ENCODE measurements around the gene DDX51.

Gene DDX51, protein sequence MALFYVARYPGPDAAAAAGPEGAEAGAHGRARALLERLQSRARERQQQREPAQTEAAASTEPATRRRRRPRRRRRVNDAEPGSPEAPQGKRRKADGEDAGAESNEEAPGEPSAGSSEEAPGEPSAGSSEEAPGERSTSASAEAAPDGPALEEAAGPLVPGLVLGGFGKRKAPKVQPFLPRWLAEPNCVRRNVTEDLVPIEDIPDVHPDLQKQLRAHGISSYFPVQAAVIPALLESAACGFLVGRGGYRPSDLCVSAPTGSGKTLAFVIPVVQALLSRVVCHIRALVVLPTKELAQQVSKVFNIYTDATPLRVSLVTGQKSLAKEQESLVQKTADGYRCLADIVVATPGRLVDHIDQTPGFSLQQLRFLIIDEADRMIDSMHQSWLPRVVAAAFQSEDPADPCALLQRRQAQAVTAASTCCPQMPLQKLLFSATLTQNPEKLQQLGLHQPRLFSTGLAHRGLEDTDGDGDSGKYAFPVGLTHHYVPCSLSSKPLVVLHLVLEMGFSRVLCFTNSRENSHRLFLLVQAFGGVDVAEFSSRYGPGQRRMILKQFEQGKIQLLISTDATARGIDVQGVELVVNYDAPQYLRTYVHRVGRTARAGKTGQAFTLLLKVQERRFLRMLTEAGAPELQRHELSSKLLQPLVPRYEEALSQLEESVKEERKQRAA

DNA sequence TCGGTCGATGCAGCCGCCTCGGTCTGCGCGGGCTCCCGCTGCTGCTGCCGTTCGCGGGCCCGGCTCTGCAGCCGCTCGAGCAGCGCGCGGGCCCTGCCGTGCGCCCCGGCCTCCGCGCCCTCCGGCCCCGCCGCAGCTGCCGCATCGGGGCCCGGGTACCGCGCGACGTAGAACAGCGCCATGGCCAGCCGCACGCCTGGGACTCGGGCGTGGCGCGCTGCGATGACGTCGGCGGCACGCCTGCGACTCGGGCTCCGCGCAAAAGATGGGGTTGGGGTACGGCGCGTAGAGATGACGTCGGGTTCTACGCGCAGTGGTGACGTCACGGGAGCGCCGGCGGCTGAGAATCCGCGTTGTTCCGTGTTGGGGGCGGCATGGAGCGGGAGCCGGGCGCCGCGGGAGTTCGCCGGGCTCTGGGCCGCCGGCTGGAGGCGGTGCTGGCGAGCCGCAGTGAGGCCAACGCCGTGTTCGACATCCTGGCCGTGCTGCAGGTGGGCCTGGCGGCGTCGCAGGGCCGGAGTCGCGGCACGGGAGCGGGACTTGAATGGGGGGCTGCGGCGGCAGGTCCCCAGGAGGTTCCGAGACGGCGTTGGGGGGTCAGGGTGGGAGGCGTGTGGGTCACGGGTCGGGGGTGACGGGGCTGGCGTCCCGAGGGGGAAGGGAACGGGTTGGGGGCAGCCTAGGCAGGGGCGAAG lies at the start of gene DDX51, which contains the start of gene NOC4L:
Gene DDX51, minus strand, starts transcription at position 205 of the 695 bp plus-strand sequence. Its CDS starts 23 bp downstream, at position 182.
Gene NOC4L, plus strand, starts transcription at position 343 of the 695 bp plus-strand sequence. Its CDS starts 32 bp downstream, at position 375.
- H3K4me3 ChIP-seq (replicated peaks; ENCODE audit: low read depth, low read length): peak within 1 kb of the TSS; percentile 96
- peak; percentile 73 for DNase-seq (ENCODE audit: extremely low read depth, low read depth)
- TF ChIP-seq, protein P1, sequence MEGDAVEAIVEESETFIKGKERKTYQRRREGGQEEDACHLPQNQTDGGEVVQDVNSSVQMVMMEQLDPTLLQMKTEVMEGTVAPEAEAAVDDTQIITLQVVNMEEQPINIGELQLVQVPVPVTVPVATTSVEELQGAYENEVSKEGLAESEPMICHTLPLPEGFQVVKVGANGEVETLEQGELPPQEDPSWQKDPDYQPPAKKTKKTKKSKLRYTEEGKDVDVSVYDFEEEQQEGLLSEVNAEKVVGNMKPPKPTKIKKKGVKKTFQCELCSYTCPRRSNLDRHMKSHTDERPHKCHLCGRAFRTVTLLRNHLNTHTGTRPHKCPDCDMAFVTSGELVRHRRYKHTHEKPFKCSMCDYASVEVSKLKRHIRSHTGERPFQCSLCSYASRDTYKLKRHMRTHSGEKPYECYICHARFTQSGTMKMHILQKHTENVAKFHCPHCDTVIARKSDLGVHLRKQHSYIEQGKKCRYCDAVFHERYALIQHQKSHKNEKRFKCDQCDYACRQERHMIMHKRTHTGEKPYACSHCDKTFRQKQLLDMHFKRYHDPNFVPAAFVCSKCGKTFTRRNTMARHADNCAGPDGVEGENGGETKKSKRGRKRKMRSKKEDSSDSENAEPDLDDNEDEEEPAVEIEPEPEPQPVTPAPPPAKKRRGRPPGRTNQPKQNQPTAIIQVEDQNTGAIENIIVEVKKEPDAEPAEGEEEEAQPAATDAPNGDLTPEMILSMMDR (IDR thresholded peaks at IDR 0.05; ENCODE audit: low read depth, low read length, missing control alignments): no peak

DNA sequence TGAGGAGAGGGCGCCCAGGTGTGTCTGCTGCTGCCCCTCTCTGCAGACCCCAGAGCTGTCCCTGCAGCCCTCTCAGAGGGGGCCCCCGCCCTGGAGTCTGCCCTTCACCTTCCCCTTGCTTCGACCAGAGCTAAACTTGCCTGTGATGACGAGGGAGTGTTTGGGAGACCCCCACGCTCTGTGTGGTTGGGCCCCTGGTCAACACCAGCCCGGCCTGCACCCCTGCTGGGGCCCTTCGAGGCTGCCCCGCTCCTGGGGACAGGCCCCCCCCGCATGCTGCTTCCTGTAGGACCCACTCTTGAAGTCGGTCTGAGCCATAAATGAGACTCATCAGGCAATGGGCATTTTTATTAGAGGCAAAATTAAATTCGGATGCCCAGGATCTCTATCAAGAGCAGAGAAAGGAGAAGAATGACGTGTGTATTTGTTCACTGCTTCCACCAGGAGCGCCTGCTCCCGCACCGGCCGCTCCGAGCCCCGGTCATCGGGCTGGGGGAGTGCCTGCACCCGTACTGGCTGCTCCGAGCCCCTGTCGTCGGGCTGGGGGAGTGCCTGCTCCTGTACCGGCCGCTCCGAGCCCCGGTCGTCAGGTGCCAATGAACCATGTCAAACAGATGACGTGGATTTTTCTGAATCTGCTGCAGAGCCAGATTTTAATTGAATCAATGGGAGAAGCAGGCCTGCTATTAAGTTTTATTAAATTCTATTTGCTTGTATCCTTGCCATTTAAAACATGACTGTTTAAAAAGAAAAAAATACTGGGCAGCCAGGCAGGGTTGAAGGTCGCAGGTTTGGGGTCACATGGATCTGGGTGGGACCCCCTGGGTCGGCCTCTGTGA lies 47.8 kb upstream of the DDX51 start:
- DNase-seq (ENCODE audit: extremely low read depth, low read depth): no peak
- TF ChIP-seq, protein P1 (IDR thresholded peaks at IDR 0.05; ENCODE audit: low read depth, low read length, missing control alignments): no peak
- H3K4me3 ChIP-seq (replicated peaks; ENCODE audit: low read depth, low read length): no peak overlapping the region

DNA sequence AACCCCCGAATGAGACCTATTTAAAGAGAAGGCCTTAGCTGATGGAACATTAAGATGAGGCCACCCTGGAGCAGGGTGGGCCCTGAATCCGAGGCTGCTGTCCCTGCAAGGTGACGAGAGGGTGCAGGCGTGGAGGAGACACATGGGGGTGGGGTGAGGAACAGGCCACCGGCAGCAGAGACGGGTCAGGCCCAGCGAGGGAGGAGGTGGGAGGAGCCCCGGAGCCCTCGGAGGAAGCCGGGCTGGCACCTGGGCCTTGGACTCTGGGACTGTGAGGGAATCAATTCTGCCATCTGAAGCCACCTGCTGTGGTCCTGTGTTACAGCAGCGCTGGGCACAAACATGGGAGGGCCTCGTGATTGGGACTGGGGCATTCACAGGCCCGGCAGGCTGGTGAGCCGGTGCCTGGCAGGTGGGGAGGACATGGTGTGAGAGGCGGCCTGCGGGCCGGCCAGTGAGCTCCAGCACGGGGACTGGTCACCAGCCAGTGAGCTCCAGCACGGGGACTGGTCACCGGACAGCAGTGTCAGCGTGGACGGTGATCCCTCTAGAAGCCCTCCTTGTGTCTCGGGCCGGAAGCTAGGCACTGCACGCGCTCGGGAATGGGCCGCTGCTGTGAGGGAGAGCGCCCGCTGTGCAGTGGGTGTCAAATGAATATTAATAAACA lies 46.8 kb upstream of the DDX51 start:
- TF ChIP-seq, protein P1 (IDR thresholded peaks at IDR 0.05; ENCODE audit: low read depth, low read length, missing control alignments): no peak
- no peak for DNase-seq (ENCODE audit: extremely low read depth, low read depth)
- H3K4me3 ChIP-seq (replicated peaks; ENCODE audit: low read depth, low read length): no peak overlapping the region

DNA sequence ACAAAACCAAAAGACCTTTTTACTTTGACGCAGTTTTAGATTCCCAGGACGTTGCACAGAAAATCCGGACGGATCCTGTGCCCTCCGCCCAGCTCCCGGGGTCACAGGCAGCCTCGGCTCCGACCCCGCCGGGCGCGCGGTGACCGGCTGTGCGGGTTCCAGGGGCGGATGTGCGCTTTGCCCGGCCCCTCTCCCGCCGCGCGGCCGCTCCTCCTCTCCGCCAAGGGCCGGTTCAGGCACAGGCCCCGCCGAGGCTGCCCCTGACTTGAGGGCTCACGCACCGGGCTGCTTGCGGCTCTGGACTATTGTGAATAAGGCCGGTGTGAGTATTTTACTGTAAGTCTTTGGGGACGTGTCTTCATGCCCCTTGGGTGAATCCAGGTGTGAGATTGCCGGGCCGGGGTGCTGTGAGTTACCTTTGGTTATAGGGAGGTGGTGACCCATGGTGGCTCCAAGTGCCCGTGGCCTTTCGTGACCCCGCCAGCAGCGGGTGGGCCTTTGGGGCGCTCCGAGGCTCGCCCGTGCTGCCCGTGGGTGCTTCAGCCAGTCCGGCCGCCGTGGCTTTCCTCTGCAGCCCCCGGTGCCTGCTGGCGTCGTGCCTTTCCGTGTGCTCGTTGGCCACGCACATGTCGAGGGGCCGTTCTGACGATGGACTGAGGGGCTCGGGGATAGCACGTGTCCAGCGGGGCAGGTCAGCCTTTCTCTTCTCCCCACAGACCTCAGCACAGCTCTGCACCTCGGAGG lies 46.1 kb upstream of the DDX51 start:
- H3K4me3 ChIP-seq (replicated peaks; ENCODE audit: low read depth, low read length): peak overlapping the region; percentile 45
- TF ChIP-seq, protein P1 (IDR thresholded peaks at IDR 0.05; ENCODE audit: low read depth, low read length, missing control alignments): no peak
- no peak for DNase-seq (ENCODE audit: extremely low read depth, low read depth)

DNA sequence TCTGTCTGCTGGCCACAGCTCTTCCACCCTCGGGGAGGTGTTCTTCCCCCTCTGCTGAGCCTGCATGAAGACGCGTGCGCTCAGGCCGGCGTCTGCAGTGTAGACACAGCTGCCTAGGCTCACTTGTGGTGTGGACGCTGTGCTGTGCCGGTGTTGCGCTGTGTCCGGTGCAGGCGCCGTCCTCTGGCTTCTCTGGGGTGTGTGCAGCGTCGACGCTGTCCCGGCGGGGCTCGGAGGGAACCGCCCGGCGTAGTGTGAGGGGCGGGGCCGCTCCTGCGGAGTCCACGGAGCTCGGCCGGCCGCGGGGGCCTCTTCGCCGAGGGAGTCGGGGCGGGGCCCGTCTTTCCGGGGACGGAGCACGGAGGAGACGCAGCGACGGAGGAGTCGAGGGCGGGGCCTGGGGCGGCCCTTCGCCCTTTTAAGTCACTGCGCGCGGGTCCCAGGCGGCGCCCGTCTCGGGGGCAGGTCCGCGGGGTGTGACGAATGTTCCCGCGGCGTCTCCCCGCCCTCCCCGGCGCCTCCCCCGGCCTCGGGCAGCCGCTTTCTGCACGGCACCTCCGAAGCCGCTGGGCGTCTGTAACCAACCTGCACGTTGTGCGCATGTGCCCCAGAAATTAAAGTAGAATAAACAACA lies 45.4 kb upstream of the DDX51 start:
- TF ChIP-seq, protein P1 (IDR thresholded peaks at IDR 0.05; ENCODE audit: low read depth, low read length, missing control alignments): no peak
- H3K4me3 ChIP-seq (replicated peaks; ENCODE audit: low read depth, low read length): peak overlapping the region; percentile 45
- DNase-seq (ENCODE audit: extremely low read depth, low read depth): peak; percentile 10
